GM18505 (cell line): ENCODE measurements around the gene SNX30.

Experiments used
- ATAC-seq: cut with Tn5 transposase; IDR thresholded peaks from one replicate; pipeline ENCODE4 v1.9.1; 2021; ENCODE audit not compliant: unreplicated experiment
- POLR2A ChIP-seq: IDR thresholded peaks from 4 replicates; pipeline ENCODE4 v1.6.1; 2011; ENCODE audit warnings: borderline replicate concordance; ENCODE audit not compliant: insufficient read depth, insufficient read length; ENCODE audit errors: extremely low read depth

Gene SNX30

GRCh38 chr9:112856843-112857242 is 106.3 kb downstream of the SNX30 start:
- ATAC-seq, result no peak
- no peak for TF ChIP-seq POLR2A

GRCh38 chr9:112858005-112858404 is 107.4 kb downstream of the SNX30 start:
- no peak for TF ChIP-seq POLR2A
- no peak for ATAC-seq

- no peak for TF ChIP-seq POLR2A
- ATAC-seq, result peak; percentile 71
Observed at GRCh38 chr9:112858625-112859147, 108.1 kb downstream of the SNX30 start.

DNA sequence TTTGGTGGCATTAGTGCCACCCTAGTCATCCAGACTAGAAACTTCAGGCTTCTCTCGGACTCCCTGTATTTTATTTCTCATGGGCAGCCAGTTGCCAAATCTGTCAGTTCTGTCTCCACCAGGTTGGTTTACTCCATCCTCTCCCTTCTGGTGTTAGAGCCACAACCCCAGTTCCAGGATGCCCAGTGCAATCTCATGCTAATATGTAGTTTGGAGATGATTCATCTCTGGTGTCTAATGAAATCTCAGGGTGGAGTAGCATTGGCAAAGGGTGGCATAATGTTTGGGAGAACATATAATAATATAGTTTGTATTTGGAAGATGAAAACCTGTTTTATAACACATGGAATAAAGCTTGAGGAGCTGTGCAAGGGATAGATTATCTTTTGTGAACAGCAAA is 109.9 kb downstream of the SNX30 start:
- ATAC-seq, result no peak
- no peak for TF ChIP-seq POLR2A

- no peak for TF ChIP-seq POLR2A
- ATAC-seq, result no peak
Observed at GRCh38 chr9:112861155-112861554, 110.6 kb downstream of the SNX30 start.

DNA sequence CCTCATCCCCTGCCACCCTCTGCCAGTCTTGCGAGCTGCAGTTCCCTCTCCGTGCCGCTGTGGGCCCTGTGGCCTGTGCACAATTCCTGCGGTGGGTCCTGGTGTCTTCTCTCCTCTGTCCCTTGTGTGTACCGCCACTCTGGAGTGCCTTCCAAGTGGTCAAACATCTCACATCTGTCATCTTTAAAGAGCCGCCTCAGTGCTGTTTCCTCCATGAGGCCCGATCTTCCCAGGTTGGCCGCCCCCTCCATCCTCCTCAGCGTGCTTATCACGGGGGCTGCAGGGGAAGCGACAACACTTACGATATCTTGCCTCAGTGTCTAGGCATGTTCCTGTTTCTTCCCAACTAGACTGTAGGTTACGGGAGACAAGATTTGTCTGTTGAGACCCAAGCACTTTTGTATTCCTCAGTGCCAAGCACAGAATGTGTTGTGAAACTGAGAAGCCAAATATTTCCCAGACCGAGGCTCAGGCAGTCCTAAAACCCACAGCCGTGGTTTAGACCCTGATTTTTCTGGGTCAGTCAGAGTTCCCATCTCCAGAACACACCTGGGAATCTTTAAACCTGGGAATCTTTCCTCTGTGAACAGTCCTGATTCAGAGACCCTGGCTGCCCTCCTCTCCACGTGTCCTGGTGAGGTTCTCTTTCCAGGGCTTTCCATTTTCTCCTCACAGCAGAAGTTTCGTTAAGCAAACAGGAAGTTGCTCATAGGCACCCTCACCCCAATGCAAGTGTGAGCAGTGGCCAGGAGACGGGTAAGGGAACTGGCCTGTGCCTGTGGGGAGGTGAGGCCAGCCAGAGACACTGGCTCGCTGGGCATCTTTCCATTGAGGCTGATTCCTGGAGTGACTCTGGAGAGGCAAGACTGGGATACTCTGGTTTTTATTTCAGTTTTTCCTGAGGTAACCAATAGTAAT is 111.3 kb downstream of the SNX30 start:
- no peak for ATAC-seq
- no peak for TF ChIP-seq POLR2A

GRCh38 chr9:112863214-112863613 is 112.7 kb downstream of the SNX30 start:
- TF ChIP-seq POLR2A, result no peak
- ATAC-seq, result no peak

- no peak for TF ChIP-seq POLR2A
- no peak for ATAC-seq
Observed at GRCh38 chr9:112863746-112864145, 113.2 kb downstream of the SNX30 start.

GRCh38 chr9:112864403-112864802 is 113.8 kb downstream of the SNX30 start:
- ATAC-seq, result no peak

GRCh38 chr9:112864982-112865381 is 114.4 kb downstream of the SNX30 start:
- ATAC-seq, result no peak
- no peak for TF ChIP-seq POLR2A

More at GRCh38 chr9:112864403-112864802, 113.8 kb downstream of the SNX30 start:
- TF ChIP-seq POLR2A, result no peak

DNA sequence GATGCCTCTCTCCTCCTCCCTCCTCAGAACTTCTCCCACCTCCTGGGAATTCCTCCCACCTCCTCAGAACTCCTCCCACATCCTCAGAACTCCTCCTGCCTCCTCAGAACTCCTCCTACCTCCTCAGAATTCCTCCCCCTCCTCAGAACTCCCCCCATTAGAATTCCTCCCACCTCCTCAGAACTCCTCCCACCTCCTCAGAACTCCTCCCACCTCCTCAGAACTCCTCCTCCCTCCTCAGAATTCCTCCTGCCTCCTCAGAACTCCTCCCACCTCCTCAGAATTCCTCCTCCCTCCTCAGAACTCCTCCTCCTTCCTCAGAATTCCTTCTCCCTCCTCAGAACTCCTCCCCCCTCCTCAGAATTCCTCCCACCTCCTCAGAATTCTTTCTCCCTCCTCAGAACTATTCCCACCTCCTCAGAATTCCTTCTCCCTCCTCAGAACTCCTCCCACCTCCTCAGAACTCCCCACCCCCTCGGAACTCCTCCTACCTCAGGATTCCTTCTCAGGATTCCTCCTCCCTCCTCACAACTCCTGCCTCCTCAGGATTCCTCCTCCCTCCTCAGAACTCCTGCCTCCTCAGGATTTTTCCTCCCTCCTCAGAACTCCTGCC is 116.2 kb downstream of the SNX30 start:
- ATAC-seq, result no peak
- TF ChIP-seq POLR2A, result no peak

DNA sequence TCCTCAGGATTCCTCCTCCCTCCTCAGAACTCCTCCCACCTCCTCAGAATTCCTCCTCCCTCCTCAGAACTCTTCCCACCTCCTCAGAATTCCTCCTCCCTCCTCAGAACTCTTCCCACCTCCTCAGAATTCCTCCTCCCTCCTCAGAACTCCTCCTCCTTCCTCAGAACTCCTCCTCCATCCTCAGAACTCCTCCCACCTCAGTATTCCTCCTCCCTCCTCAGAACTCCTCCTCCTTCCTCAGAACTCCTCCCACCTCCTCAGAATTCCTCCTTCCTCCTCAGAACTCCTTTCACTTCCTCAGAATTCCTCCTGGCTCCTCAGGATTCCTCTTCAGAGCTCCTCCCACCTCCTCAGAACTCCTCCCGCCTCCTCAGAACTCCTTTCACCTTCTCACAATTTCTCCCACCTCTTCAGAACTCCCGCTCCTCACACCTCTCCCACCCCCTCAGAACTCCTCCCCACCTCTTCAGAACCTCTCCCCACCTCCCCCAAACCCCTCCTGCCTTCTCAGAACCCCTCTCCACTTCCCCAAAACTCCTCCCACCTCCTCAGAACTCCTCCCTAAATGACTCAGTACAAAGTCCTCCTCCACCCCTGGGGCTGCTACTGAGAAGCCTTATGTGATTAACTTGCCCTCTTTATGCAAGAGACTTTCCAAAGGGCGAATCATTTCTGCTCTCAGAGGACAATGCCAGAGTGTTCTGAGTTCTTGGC is 116.9 kb downstream of the SNX30 start:
- ATAC-seq, result no peak

GRCh38 chr9:112868461-112868860 is 117.9 kb downstream of the SNX30 start:
- no peak for TF ChIP-seq POLR2A
- ATAC-seq, result no peak

More for the DNA sequence above, 116.9 kb downstream of the SNX30 start:
- no peak for TF ChIP-seq POLR2A
